HG02588 (cell line): ENCODE measurements around the gene LHFPL5.

Source experiments
- ATAC-seq: cut with Tn5 transposase; IDR thresholded peaks from one replicate; pipeline ENCODE4 v1.9.1; 2021; ENCODE audit warnings: mild to moderate bottlenecking, moderate library complexity; ENCODE audit not compliant: unreplicated experiment

Gene LHFPL5

DNA sequence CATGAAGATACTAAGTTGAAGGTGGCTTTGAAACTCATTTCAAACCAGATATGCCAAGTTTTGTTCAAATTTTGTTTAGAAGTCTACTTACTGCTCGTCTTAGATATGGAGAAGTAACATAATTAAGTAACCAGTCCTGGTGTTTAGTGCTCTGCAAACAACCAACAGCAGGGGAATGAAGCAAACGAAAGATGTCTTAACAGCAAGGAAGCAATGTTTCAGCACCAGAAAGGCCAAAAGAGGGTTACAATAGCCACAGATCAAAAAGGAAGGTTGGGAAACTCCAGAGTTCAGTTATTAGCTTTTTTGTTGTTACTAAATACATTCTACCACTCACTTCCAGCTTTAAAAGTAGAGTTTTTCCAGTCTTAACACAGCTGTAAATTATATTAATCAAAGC, 45.1 kb downstream of the LHFPL5 start:
- ATAC-seq, result no peak

DNA sequence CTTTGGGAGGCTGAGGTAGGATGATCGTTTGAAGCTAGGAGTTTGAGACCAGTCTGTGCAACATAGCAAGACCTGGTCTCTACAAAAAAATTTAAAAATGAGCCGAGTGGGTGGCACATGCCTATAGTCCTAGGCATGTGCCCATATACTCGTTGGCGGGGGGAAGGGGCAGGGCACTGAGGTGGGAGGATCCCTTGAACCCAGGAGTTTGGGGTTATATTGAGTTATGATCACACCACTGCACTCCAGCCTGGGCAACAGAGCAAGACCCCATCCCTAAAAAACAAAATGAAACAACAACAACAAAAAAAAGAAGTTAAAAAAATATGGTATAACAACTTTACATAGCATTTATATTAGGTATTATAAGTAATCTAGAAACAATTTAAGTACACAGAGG, 47.8 kb downstream of the LHFPL5 start:
- no peak for ATAC-seq

DNA sequence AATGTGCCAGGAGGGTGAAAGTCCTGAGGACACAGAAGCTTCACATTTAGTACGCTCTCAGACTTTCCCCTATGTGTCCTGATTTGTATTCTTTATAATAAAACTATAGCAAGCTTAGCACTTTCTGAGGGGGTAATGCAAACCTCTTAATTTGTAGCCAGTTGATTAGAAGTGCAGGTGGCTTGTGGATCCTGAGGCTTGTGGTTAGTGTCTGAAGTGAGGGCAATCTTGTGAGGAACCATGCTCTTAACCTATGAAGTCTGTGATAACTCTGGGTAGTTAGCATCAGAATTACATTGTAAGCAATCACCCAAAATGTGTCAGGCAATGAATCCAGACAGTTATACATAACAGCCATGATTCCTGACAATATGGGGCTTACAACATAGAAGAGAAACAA, 51.1 kb downstream of the LHFPL5 start:
- ATAC-seq, result no peak

DNA sequence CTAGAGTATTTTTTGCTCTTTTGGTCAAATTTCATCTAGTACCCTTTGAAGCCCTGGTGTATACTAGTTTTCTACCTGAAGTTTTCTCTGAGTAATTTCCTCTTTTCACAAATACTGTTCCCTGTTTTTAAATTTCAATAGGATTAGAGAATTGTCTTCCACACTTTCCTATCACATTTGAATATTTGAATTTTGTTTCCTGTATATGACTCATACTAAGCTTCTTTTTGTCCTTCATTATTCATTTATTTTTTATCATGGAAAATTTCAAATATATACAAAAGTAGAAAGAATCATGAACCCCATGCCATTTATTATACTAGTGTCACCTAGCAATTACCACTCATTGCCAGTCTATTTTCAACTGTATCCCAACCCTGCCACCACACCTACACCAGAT, 52.7 kb downstream of the LHFPL5 start:
- ATAC-seq, result no peak

DNA sequence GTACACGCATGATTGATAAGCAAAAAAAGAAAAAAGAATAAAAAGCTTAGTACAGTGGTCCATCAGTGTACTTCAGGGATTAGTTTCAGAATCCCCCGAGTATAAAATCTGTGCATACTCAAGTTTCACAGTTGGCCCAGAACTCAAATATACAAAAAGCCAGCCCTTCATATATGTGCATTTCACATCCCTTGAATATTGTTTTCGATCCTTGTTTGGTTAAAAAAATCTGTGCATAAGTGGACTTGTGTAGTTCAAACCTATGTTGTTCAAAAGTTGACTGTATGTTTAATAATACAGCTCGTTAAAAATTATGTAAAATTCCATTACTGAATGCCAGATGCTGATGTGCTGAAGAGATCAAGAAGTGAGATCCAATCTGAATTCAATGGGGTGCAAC, 54.2 kb downstream of the LHFPL5 start:
- no peak for ATAC-seq
